T-helper 1 cell (primary cell): ENCODE data around the gene SLFN12L.
"Not testable (repeated sequence)": the region's sequence is repeated elsewhere in the genome, so short reads cannot be mapped to it uniquely, and the experiment has no call there.

Experiments used
- DNase-seq, 5 donors: peaks; one replicate each; pipeline ENCODE4 v3.0.0-alpha.2; 2012 to 2020

The SLFN12L gene

DNA sequence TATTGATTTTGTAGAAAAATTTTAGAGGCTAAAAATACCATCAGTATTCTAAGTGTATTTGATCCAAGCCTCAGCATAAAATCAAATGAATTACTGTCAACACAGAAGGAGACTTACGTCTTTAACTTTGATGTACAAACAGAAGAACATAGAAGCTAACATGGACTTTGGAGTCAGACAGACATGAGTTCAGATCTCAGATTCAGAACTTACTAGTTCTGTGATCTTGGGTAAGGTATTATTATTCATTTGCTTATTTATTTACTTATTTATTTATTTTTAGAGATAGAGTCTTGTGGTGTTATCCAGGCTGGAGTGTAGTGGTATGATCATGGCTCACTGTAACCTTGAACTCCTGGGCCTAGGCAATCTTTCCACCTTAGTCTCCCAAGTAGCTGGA lies 4.0 kb upstream of the SLFN12L start:
- no peak for DNase-seq

GRCh38 chr17:35540589-35541404 lies 3.3 kb upstream of the SLFN12L start:
- DNase-seq, result peak in 2 of 5 donors; percentile 22 to 78

GRCh38 chr17:35539659-35540026 lies 2.2 kb upstream of the SLFN12L start:
- no peak for DNase-seq

DNA sequence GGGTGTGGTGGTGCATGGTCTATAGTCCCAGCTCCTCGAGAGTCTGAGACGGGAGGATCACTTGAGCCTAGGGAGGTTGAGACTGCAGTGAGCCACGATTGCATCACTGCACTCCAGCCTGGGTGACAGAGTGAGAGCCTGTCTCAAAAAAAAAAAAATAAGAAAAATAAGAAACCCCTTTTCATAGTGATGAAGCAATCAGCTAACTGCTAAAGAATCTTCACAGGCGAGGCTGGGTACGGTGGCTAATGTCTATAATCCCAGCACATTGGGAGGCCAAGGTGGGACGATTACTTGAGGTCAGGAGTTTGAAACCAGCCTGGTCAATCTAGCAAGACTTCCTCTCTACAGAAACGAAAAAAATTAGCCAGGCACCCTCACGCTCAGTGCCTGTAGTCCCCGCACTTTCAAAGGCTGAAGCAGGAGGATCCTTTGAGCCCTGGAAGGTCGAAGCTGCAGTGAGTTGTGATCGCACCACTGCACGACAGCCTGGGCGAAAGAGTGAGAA lies 760 bp downstream of the SLFN12L start:
- peak in 1 of 5 donors; percentile 62 for DNase-seq

- not testable (repeated sequence) for DNase-seq
Measured at GRCh38 chr17:35535406-35535805, 2.1 kb downstream of the SLFN12L start.

DNA sequence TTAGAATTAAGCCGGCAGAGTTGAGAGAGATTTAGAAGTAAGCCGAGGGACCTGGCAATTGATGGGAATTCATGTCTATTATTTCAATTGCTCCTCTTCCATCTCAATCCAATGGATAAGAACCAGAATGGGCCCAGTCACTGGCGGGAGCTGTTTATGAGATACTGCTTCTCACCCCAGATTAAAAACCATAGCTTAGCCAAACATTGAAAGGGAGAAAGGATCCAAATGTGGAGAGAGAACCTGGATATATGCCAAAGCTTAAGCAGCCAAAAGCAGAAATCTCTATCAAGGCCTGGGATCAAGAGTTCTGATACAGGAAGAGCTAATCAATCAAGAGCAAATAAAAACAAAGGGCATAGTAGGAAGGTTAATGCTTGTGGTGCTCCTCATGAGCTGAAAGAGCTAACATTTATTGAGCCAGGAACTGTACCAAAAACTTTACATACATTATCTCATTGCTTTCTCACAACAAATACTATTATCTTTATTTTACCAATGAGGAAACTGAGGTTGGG lies 2.8 kb downstream of the SLFN12L start:
- no peak for DNase-seq

DNA sequence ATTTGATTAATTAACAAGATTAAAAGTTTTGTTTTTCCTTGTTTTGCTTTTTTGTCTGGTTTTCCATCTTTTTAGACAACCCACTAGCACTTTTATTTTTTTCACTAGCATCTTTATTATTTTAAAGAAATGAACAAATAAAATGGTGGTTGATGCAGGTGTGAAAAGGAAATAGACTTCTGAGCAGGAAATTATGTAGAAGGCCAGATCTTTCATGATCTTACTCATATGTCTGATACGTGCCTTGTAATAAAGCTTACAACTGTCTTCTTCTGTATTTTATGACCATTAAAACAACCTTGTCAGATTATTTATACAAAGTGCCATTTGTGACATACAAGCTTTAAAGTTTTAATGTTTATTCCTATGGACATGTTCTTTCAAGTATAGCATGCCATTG lies 6.3 kb downstream of the SLFN12L start:
- no peak for DNase-seq

DNA sequence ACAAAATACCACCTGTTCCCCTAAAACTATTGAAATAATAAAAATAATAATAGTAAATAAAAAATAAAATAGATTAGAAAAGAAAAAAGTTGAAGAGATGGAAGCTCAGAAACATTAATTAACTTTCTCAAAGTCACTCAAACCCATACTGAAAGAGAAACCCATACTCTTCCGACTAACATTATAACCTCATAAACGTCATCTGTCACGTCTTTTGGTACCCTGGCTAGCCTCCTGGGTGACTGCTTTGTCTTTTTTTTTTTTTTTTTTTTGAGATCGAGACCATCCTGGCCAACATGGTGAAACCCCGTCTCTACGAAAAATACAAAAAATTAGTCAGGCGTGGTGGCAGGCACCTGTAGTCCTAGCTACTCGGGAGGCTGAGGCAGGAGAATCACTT lies 7.6 kb downstream of the SLFN12L start:
- no peak for DNase-seq

DNA sequence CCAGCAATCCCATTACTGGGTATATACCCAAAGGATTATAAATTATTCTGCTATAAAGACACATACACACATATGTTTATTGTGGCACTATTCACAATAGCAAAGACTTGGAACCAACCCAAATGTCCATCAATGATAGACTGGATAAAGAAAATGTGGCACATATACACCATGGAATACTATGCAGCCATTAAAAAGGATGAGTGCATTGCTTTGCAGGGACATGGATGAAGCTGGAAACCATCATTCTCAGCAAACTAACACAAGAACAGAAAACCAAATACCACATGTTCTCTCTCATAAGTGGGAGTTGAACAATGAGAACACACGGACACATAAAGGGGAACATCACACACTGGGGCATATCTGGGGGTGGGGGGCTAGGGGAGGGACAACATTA lies 8.2 kb downstream of the SLFN12L start:
- not testable (repeated sequence) for DNase-seq

DNA sequence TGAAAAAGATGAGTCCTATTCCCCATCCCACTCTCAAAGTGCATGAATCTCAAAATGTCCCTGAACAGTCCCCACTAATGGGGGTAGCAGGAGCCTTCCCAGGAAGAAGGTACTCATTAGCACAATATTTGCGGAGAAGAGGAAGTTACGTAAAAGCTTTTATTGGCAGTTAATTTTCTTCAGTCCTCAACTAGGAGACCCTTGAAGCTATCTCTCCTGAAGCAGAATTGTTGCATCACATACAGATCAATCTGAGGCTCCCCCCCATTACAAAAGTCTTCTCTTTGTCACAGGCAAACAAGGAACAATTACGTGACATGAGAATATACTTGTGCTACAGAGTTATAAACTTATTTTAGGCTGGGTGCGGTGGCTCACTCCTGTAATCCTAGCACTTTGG lies 14.2 kb downstream of the SLFN12L start:
- no peak for DNase-seq

- peak in 3 of 5 donors; percentile 23 to 66 (median 39) for DNase-seq
Measured at GRCh38 chr17:35521654-35522256, 15.7 kb downstream of the SLFN12L start.

- DNase-seq, result no peak
Measured at GRCh38 chr17:35521150-35521549, 16.3 kb downstream of the SLFN12L start.

- no peak for DNase-seq
Measured at GRCh38 chr17:35519906-35520442, 17.5 kb downstream of the SLFN12L start.

- DNase-seq, result no peak
Measured at GRCh38 chr17:35519439-35519838, 18.0 kb downstream of the SLFN12L start.

GRCh38 chr17:35518431-35518830 lies 19.0 kb downstream of the SLFN12L start:
- DNase-seq, result not testable (repeated sequence)

GRCh38 chr17:35515027-35515426 lies 22.5 kb downstream of the SLFN12L start:
- DNase-seq, result no peak

- no peak for DNase-seq
Measured at GRCh38 chr17:35514564-35514963, 22.9 kb downstream of the SLFN12L start.

DNA sequence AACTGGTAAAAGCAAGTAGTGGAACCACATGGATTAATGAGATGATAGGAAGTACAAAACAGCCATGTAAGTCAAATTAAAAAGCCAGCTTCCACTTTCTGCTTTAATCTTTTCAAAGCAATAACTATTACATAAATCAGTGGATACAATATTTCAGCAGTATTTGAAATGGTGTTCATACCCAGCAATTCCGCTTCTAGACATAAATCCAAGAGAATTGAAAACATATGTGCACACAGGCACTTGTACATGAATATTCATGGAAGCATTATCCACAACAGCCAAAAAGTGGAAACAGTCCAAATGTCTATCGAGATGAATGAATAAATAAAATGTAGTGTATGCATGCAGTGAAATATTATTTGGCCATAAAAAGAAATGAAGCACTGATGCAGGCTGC lies 27.4 kb downstream of the SLFN12L start:
- no peak for DNase-seq

- not testable (repeated sequence) for DNase-seq
Measured at GRCh38 chr17:35507714-35508113, 29.8 kb downstream of the SLFN12L start.

GRCh38 chr17:35499548-35499947 lies 37.9 kb downstream of the SLFN12L start:
- DNase-seq, result no peak

DNA sequence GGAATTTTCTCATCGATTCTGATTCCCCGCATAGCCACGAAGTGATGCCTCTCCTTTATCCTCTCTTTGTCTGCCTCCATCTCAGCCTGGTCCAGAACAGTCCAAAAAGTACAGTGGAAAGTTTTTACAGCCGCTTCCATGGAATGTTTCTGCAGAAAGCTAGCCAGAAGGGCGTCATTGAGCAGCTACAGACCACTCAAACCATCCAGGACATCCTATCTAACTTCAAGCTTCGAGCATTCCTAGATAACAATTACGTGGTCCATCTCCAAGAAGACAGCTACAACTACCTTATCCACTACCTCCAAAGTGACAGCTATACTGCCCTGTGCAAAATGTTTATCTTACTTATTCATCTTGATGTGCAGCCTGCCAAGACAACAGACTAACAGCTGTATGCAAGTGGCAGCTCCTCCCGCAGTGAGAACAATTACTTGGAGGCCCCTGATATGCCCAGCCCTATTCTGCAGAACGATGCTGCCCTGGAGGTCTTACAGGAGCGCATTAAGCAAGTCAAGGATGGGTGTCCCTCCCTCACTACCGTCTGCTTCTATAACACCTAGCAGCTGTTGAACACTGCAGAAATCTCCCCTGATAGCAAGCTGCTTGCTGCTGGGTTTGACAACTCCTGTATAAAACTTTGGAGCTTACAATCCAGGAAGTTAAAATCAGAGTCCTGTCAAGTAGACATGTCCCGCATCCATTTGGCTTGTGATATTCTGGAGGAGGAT lies 38.9 kb downstream of the SLFN12L start:
- DNase-seq, result no peak

DNA sequence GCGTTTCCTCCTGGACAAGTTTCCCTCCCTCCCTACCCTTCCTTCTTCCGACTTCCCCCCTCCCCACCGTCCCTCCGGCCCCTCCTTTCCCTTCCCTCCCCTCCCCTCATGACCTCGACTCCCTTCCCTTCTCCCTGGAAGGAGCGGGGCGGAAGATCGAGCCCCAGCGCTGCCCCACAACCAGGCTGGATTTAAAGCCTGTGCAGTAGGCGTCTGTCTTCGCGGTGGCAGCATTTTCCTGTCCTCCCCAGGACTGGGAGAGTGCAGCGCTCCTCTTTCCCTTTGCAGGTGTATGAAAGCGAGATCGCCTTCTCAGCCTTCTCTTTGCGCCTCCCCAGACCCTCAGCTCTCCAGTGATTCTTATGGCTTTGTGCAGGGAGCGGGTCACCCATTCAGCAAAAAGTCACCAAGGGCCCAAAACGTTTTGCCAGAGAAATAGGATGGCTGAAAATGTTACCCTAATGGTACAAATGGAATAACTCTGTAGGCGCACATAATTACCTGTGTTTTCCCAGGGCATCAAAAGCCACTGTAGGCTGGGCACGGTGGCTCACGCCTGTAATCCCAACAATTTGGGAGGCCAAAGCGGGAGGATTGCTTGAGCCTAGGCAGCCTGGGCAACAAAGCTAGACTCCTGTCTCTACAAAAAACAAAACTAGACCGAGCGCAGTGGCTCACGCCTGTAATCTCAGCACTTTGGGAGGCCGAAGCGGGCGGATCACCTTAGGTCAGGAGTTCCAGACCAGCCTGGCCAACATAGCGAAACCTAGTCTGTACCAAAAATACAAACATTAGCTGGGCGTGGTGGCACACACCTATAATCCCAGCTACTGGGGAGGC lies 40.8 kb downstream of the SLFN12L start:
- no peak for DNase-seq
